ENCODE measurements around the gene EIPR1.

GRCh38 chr2:3283206-3283605, 94.4 kb downstream of the EIPR1 start:
- no peak for TF ChIP-seq EZH2 (IDR thresholded peaks at IDR 0.05; ENCODE audit: low read depth, unreplicated experiment)
- no peak for TF ChIP-seq POLR2AphosphoS5 (IDR thresholded peaks at IDR 0.05; ENCODE audit: low read depth)
- TF ChIP-seq CTCF (conservative IDR thresholded peaks at IDR 0.05; ENCODE audit: low read depth in 2 of 2): no peak
- no peak for TF ChIP-seq EZH2phosphoT487 (IDR thresholded peaks at IDR 0.05; ENCODE audit: unreplicated experiment)
- no peak for TF ChIP-seq REST (IDR thresholded peaks at IDR 0.05; ENCODE audit: unreplicated experiment)
- TF ChIP-seq ETS1 (IDR thresholded peaks at IDR 0.05): no peak
- no peak for TF ChIP-seq ZNF462 (CRISPR knock-in tag; IDR thresholded peaks at IDR 0.05)
- TF ChIP-seq CREB1 (CRISPR knock-in tag; IDR thresholded peaks at IDR 0.05; ENCODE audit: low read depth): no peak
- TF ChIP-seq JUNB (IDR thresholded peaks at IDR 0.05; ENCODE audit: unreplicated experiment): no peak
